HG03520 (cell line): ENCODE data around the gene NLRP9.

Experiments used
- ATAC-seq: cut with Tn5 transposase; IDR thresholded peaks from one replicate; pipeline ENCODE4 v1.9.1; 2021; ENCODE audit warnings: mild to moderate bottlenecking, moderate library complexity; ENCODE audit not compliant: unreplicated experiment

Gene NLRP9

GRCh38 chr19:55704494-55705245 lies 33.5 kb downstream of the NLRP9 start:
- no peak for ATAC-seq

DNA sequence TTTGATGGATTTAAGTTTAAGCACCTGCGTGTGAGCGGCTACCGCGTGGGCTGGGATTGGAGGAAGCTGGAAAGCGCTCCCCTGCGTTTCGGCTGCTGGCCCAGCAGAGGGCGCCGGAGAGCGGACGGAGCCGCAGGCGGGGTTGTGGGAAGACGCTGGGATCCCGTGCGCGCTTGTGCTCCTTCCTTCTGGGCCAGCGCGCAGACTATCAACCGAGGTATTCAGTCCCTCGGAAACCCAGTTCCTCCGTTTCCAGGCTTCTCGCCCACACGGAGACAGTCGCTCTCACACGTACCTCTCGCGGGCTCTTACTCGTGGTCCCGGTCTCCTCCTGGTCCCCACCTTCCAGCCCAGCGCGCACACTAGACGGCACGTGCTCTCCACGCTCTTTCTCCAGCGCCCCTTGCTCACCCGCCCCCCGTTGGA lies 34.4 kb downstream of the NLRP9 start:
- ATAC-seq, result no peak

GRCh38 chr19:55702131-55702627 lies 36.0 kb downstream of the NLRP9 start:
- no peak for ATAC-seq

DNA sequence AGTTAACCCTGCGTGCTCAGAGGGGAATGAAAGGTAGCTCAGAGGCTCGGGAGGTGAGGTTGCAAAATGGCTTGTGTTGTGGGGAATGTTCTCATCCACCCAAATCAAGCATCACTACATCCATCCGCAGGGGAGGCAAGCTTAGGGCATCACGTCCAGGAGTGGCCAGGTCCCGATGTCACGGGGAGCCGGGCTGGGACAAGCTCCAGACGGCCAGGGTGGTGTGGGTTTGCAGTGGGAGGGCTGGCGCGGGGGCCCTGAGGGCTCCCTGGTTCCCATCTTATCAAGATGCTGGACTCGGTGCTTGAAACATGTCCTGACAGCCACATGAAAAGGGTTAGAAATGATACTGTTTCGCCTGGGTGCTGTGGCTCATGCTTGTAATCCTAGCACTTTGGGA lies 37.4 kb downstream of the NLRP9 start:
- ATAC-seq, result no peak

GRCh38 chr19:55699221-55699620 lies 39.0 kb downstream of the NLRP9 start:
- no peak for ATAC-seq

GRCh38 chr19:55698256-55698655 lies 39.9 kb downstream of the NLRP9 start:
- no peak for ATAC-seq

DNA sequence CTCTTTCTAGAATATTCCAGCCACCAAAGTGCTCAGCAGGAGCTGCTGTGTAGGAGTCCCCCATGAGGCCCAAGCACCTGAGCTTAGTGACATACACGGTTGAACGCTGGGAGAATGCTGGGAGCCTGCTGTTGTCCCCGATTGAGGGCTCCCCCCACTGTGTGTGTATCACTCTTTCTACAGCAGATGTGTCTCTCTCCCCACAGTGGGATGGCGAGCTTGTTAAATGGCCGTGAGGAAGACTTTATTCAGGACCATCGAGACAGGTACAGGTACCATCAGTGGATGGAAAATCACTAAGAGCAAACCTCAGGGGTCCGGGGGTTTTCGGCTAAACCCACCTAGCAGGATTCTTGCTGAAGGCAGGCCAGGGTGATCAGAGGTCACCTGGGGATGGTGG lies 40.5 kb downstream of the NLRP9 start:
- ATAC-seq, result no peak

DNA sequence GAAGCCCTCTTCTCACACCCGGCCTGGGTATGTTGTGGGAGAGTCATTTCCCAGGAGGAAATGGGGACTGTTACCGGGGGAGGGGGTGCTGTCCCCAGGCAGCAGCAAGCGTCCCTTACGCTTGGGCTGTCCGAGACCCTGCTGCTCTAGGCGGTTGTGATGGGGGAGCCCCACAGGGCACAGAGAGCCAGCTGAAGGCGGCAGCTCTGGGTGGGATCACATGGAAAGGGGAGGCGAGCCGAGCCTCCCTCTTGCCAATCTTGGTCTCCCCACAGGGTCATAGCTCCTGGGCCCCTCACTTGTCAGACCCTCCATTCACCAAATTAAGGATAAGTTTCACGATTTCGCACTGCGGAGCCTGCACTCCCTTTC lies 41.1 kb downstream of the NLRP9 start:
- no peak for ATAC-seq

- ATAC-seq, result no peak
Observed at GRCh38 chr19:55696301-55697068, 41.7 kb downstream of the NLRP9 start.

DNA sequence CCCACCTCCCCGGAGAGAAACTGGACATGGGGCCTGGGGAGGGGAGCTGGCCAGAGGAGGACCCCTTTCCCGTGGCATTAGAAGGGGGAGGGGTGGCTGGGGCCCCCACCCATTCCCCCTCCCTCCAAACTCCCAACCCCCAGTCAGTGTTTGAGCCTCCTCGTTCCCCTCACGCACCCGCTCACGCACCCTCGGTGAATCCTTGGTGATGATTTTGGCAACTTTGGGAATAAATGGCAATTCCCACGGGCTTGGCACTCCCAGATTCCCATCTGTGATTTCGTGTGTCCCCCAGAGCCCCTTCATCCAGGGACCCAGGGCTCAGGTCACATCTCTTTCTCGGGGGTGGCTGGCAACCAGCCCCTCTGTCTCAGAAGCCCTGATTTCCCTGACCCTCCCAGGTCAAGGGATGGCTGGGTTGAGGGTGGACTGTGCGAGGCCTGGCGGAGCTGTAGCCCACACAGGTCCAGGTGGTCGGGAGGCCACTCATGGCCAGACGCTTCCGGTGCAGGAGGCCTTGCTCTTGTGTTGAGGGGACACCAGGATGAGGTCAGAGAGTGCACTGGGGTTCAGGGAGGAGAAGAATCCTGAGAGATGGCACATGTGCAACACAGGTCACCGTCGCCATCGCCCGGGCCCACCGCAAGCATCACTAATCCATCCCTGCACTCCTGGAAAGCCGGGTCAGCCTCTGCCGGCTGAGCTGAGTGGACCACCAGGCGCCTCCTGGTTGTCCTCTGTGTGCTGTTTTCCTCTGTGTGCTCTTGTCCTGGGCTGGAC lies 42.5 kb downstream of the NLRP9 start:
- no peak for ATAC-seq

- ATAC-seq, result no peak
Observed at GRCh38 chr19:55694656-55695491, 43.3 kb downstream of the NLRP9 start.

DNA sequence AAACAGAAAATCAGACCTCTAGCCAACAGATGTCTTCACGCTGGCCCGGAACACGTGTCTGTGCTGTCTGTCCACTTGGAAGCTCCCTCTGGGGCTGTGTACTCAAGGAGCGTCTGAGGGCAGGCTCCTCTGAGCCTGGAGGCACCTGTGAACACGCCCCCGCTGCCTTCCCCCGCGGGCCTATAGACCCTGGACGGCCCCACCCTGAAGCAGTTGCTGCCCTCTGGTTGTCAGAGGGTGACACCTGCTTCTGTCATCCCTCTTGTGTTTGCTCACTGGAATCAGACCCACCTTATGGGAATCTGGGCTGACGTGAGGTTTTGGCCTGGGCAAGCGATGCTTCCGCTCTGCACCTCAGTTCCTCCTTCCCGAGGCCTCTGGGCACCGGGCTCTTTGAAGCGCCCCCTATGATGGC lies 44.0 kb downstream of the NLRP9 start:
- no peak for ATAC-seq

DNA sequence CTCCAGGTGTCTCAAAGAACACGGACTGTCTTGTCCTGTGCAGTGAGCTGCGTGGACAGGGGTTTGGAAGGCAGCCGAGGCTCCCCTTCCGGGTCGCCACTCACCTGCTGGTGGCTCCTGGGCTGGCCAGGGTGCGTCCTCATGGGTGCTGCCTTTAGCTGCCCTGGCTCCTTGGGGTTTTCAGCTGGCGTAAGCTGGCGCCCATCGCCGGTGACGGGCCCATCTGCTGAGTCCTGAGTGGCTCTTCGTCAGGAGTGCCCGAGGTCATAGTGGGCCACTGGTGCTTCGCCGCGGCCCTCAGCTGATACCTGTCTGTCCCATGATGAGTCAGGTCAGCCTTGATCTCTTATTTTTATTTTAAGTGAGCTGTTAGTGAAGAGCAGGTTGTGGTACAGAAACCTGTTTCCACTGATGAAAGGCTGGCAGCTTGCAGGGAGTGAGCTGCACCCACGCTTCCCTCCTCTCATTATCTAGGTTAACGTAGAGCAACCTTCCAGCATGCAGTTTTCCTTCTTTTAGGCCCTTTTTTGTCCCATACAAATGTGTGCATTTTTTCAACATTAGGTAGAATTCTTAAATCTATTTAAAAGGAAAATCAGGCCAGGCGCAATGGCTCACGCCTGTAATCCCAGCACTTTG lies 44.7 kb downstream of the NLRP9 start:
- no peak for ATAC-seq

DNA sequence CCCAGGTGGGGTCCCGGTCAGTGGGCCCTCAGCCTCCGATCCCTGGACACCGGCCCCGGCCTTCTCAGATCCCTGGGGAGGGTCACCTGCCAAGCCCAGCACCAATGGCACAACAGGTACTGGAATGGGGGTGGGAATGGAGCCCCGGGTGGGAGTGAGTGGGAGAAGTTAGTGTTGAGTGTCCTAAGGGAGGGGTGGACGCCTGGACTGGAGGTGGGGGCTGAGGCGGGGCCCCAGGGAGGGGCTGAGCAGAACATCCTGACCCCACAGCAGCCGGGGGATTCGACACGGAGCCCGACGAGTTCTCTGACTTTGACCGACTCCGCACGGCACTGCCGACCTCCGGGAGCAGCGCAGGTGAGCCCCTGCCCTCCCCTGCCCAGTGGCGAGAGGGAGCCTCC lies 45.5 kb downstream of the NLRP9 start:
- no peak for ATAC-seq

- no peak for ATAC-seq
Observed at GRCh38 chr19:55691561-55692481, 46.4 kb downstream of the NLRP9 start.

GRCh38 chr19:55690769-55691545 lies 47.2 kb downstream of the NLRP9 start:
- no peak for ATAC-seq

DNA sequence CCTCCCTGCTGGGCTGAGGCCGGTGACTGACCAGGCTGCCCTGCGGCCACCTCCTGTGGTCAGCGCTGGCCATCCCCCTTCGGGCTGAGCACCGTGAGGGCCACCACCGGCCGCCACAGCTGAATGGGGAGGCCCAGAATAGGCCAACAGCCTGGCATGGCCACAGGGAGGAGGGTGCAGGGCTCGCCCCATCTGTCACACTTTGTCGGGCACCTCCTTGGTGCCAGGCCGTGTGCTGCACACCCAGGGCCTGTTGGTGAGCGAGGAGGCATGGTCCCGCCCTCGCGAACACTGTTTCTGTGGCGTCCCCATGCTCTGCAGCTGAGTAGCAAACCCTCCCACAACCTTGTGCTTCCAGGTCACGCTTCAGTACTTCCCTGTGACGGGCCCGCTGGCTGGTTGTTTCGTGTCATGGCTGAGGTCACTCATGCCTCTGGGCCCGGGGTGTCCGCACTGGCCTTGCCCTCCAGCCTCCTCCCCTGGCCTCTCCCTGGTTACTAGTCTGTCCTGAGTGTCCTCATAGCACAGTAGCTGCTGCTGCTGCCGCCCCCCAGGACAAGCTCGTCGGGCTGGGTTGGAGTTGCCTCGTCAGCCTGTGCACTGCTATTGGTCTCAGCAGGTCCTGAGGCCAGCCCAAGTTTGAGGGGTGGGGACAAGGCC lies 48.0 kb downstream of the NLRP9 start:
- no peak for ATAC-seq
